ENCODE data around the gene CIB2. TPM values are rescaled to one million over a fixed set of nuclear protein-coding genes. Genes with fewer than 3 reads are reported as not detected.

The CIB2 gene
- total and polyA plus RNA-seq, 2 experiments from 2014 or later: 59.5 to 64.4 TPM

GRCh38 chr15:78103406-78104118 is 27.7 kb downstream of the CIB2 start (continued):
- TF ChIP-seq ZNF462 (CRISPR knock-in tag; IDR thresholded peaks at IDR 0.05) (no peak), POLR2AphosphoS5 (IDR thresholded peaks at IDR 0.05; ENCODE audit: low read depth) (no peak), ZNF114 (CRISPR knock-in tag; IDR thresholded peaks at IDR 0.05) (no peak), STAT1 (IDR thresholded peaks at IDR 0.05; ENCODE audit: unreplicated experiment) (no peak), REST (IDR thresholded peaks at IDR 0.05; ENCODE audit: unreplicated experiment) (no peak), CREB1 (CRISPR knock-in tag; IDR thresholded peaks at IDR 0.05; ENCODE audit: low read depth) (no peak), EZH2phosphoT487 (IDR thresholded peaks at IDR 0.05; ENCODE audit: unreplicated experiment) (no peak)

Measured in GM23338 (cell line).